ENCODE measurements around the gene HGF. TPM values are rescaled to one million over a fixed set of nuclear protein-coding genes. Genes with fewer than 3 reads are reported as not detected.

Gene HGF
- polyA plus RNA-seq, 1 donor, result 2.3 TPM

- DNase-seq, result no peak
Measured at GRCh38 chr7:81776948-81777630, 7.2 kb upstream of the HGF start.

- DNase-seq, result no peak
Measured at GRCh38 chr7:81776161-81776560, 6.3 kb upstream of the HGF start.

- DNase-seq, result no peak
Measured at GRCh38 chr7:81775560-81775959, 5.7 kb upstream of the HGF start.

- no peak for DNase-seq
Measured at GRCh38 chr7:81774551-81774950, 4.7 kb upstream of the HGF start.

GRCh38 chr7:81770728-81771223, 929 bp upstream of the HGF start:
- DNase-seq, result no peak

- no peak for DNase-seq
Measured at GRCh38 chr7:81768951-81769778, 682 bp downstream of the HGF start.

- no peak for DNase-seq
Measured at GRCh38 chr7:81767926-81768325, 1.9 kb downstream of the HGF start.

- no peak for DNase-seq
Measured at GRCh38 chr7:81761821-81762220, 8.0 kb downstream of the HGF start.

- no peak for DNase-seq
Measured at GRCh38 chr7:81761031-81761430, 8.8 kb downstream of the HGF start.

GRCh38 chr7:81754918-81755696, 14.7 kb downstream of the HGF start:
- DNase-seq, result no peak

GRCh38 chr7:81753392-81753791, 16.5 kb downstream of the HGF start:
- DNase-seq, result no peak

- no peak for DNase-seq
Measured at GRCh38 chr7:81752318-81752714, 17.5 kb downstream of the HGF start.

- no peak for DNase-seq
Measured at GRCh38 chr7:81751619-81752317, 18.1 kb downstream of the HGF start.

GRCh38 chr7:81745637-81746036, 24.2 kb downstream of the HGF start:
- no peak for DNase-seq

- no peak for DNase-seq
Measured at GRCh38 chr7:81744389-81744788, 25.5 kb downstream of the HGF start.

GRCh38 chr7:81743665-81744064, 26.2 kb downstream of the HGF start:
- DNase-seq, result no peak

- DNase-seq, result no peak
Measured at GRCh38 chr7:81743201-81743600, 26.6 kb downstream of the HGF start.

- no peak for DNase-seq
Measured at GRCh38 chr7:81740403-81740802, 29.4 kb downstream of the HGF start.

- no peak for DNase-seq
Measured at GRCh38 chr7:81736091-81736490, 33.8 kb downstream of the HGF start.

GRCh38 chr7:81725812-81726127, 44.1 kb downstream of the HGF start:
- no peak for DNase-seq

- DNase-seq, result no peak
Measured at GRCh38 chr7:81725003-81725811, 44.6 kb downstream of the HGF start.

Measured in left kidney (tissue), 2 donors.